OCI-LY7 (cell line): ENCODE measurements around the gene DHX38. TPM values are rescaled to one million over a fixed set of nuclear protein-coding genes. Genes with fewer than 3 reads are reported as not detected.

Source experiments
- BruUV-seq: library from RNA; stranded (reverse); fragments of 400-500 nt; replicated peaks from 2 replicates; lab custom pipeline; 2021; lab: Mats Ljungman, UMichigan
- CTCF ChIA-PET: fragments of 300-600 bp; sonication (Branson Sonifier 250); formaldehyde crosslinking; loops from one replicate; lab custom pipeline; 2022; ENCODE audit warnings: antibody characterized with exemption; ENCODE audit not compliant: unreplicated experiment; lab: Charles Lee
- POLR2A ChIA-PET: fragments of 300-600 bp; sonication (Branson Sonifier 250); formaldehyde crosslinking; loops from one replicate; lab custom pipeline; 2022; ENCODE audit warnings: antibody characterized with exemption; lab: Charles Lee
- DNase-seq: peaks from one replicate; pipeline ENCODE4 v3.0.0-alpha.2; 2015; ENCODE audit warnings: low spot score
- H2AFZ ChIP-seq: fragments of 200-600 bp; sonication (generic), shearing (Covaris generic); 2 replicates; pipeline ENCODE4 v1.6.1; 2014; ENCODE audit warnings: mild to moderate bottlenecking, antibody characterized with exemption, low read length, moderate library complexity
- H3K27ac ChIP-seq: fragments of 200-600 bp; sonication (generic); 2 replicates; pipeline ENCODE4 v1.5.1; 2014; ENCODE audit warnings: mixed run types, low read depth, mild to moderate bottlenecking, moderate library complexity, low read length, inconsistent platforms; ENCODE audit not compliant: poor library complexity, severe bottlenecking
- H3K36me3 ChIP-seq: fragments of 200-600 bp; sonication (generic); 2 replicates; pipeline ENCODE4 v1.6.1; 2014; ENCODE audit warnings: mild to moderate bottlenecking, antibody characterized with exemption, low read length, moderate library complexity, mixed read lengths; ENCODE audit not compliant: insufficient read depth
- H3K4me1 ChIP-seq: fragments of 200-600 bp; sonication (generic); 2 replicates; pipeline ENCODE4 v1.5.1; 2014; ENCODE audit warnings: mild to moderate bottlenecking, low read length; ENCODE audit not compliant: insufficient read depth, poor library complexity, severe bottlenecking
- H3K4me2 ChIP-seq: fragments of 200-600 bp; sonication (generic); 2 replicates; pipeline ENCODE4 v1.6.1; 2014; ENCODE audit warnings: mild to moderate bottlenecking, low read length
- H3K4me3 ChIP-seq: fragments of 200-600 bp; sonication (generic); 2 replicates; pipeline ENCODE4 v1.5.1; 2014; ENCODE audit warnings: mild to moderate bottlenecking, low read depth, low read length; ENCODE audit not compliant: poor library complexity, severe bottlenecking
- H3K79me2 ChIP-seq: fragments of 200-600 bp; sonication (generic); 2 replicates; pipeline ENCODE4 v1.6.1; 2016; ENCODE audit warnings: low read depth, mild to moderate bottlenecking, low read length, moderate library complexity, mixed read lengths; ENCODE audit not compliant: insufficient read depth
- H3K9me2 ChIP-seq: fragments of 200-600 bp; sonication (generic); 2 replicates; pipeline ENCODE4 v1.6.1; 2016; ENCODE audit warnings: mild to moderate bottlenecking, low read length, mixed read lengths; ENCODE audit not compliant: insufficient read depth
- H3K9me3 ChIP-seq: fragments of 200-600 bp; sonication (generic); 2 replicates; pipeline ENCODE4 v1.6.1; 2014; ENCODE audit warnings: mild to moderate bottlenecking, mixed run types, low read length, mixed read lengths
- H4K20me1 ChIP-seq: fragments of 200-600 bp; sonication (generic); 2 replicates; pipeline ENCODE4 v1.6.1; 2014; ENCODE audit warnings: mild to moderate bottlenecking, antibody characterized with exemption, low read length, moderate library complexity, mixed read lengths; ENCODE audit not compliant: insufficient read depth
- EZH2phosphoT487 ChIP-seq: fragments of 200-600 bp; sonication (generic); IDR thresholded peaks from 2 replicates; pipeline ENCODE4 v1.6.1; 2018; ENCODE audit warnings: low read depth, borderline replicate concordance, mild to moderate bottlenecking, mixed run types, antibody characterized with exemption, low read length, moderate library complexity, mixed read lengths
- intact Hi-C: fragments of 100-400 bp; cut with micrococcal nuclease; formaldehyde crosslinking; loops from one replicate; pipeline ENCODE4 v1.10.0; 2022; ENCODE audit not compliant: unreplicated experiment
- total RNA-seq, 2 experiments: library from RNA; depleted of rRNA in 1 of 2; stranded (reverse); fragments of >200 nt in 1 of 2; shearing (Covaris generic) in 1 of 2; gene quantifications; 2 replicates each; pipeline ENCODE4 v1.2.3, GENCODE V29; 2014 to 2022
- TF ChIP-seq, protein P1 (sequence below): fragments of 200-600 bp; sonication (generic); conservative IDR thresholded peaks from 2 replicates; pipeline ENCODE4 v1.5.1; 2014; ENCODE audit warnings: mild to moderate bottlenecking, antibody characterized with exemption, low read length, moderate library complexity, mixed read lengths

The DHX38 gene
- total RNA-seq, 2 experiments from 2014 or later, result 56.6 to 86.5 TPM

GRCh38 chr16:72162105-72162692 lies 68.6 kb downstream of the DHX38 start:
- no peak for DNase-seq
- Histone ChIP-seq H3K79me2 (no peaks in the 10 kb centered on the region), H3K27ac (no peak overlapping the region), H3K4me3 (no peak overlapping the region), H2AFZ (no peak overlapping the region), H3K9me2 (no peaks in the 10 kb centered on the region), H3K4me1 (no peaks in the 10 kb centered on the region), H4K20me1 (no peaks in the 10 kb centered on the region), H3K4me2 (no peak overlapping the region), H3K36me3 (no peaks in the 10 kb centered on the region), H3K9me3 (no peaks in the 10 kb centered on the region)
- no TSS peak for BruUV-seq
- intact Hi-C loops, result no loop called here
- ChIA-PET CTCF (no interaction called here), POLR2A (no interaction called here)
- TF ChIP-seq EZH2phosphoT487, result no peak
- TF ChIP-seq, protein P1, sequence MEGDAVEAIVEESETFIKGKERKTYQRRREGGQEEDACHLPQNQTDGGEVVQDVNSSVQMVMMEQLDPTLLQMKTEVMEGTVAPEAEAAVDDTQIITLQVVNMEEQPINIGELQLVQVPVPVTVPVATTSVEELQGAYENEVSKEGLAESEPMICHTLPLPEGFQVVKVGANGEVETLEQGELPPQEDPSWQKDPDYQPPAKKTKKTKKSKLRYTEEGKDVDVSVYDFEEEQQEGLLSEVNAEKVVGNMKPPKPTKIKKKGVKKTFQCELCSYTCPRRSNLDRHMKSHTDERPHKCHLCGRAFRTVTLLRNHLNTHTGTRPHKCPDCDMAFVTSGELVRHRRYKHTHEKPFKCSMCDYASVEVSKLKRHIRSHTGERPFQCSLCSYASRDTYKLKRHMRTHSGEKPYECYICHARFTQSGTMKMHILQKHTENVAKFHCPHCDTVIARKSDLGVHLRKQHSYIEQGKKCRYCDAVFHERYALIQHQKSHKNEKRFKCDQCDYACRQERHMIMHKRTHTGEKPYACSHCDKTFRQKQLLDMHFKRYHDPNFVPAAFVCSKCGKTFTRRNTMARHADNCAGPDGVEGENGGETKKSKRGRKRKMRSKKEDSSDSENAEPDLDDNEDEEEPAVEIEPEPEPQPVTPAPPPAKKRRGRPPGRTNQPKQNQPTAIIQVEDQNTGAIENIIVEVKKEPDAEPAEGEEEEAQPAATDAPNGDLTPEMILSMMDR, result no peak

Other genes starting within 250 kb of the DHX38 start
- gene ATXN1L, start 247.9 kb upstream of the DHX38 start, total RNA-seq (2014; rRNA removed; shearing (Covaris generic)), result 12.5 and 12.8 TPM in 2 replicates
- 19.5 and 19.9 TPM in 2 replicates for gene ATXN1L, start 247.9 kb upstream of the DHX38 start, total RNA-seq (2022)
- gene ZNF821, start 209.7 kb upstream of the DHX38 start, total RNA-seq (2014; rRNA removed; shearing (Covaris generic)), result 10.5 and 14.6 TPM in 2 replicates
- gene ZNF821, start 209.7 kb upstream of the DHX38 start, total RNA-seq (2022), result 17.8 and 20.1 TPM in 2 replicates
- 147 and 152 TPM in 2 replicates for gene IST1, start 198.3 kb upstream of the DHX38 start, total RNA-seq (2014; rRNA removed; shearing (Covaris generic))
- gene IST1, start 198.3 kb upstream of the DHX38 start, total RNA-seq (2022), result 200 and 201 TPM in 2 replicates
- 0.09 TPM in 1 of 2 replicates, not detected in the other for gene PKD1L3, start 93.4 kb upstream of the DHX38 start, total RNA-seq (2014; rRNA removed; shearing (Covaris generic))
- gene PKD1L3, start 93.4 kb upstream of the DHX38 start, total RNA-seq (2022), result not detected in 2 replicates
- 12.3 and 15.7 TPM in 2 replicates for gene DHODH, start 85.1 kb upstream of the DHX38 start, total RNA-seq (2014; rRNA removed; shearing (Covaris generic))
- gene DHODH, start 85.1 kb upstream of the DHX38 start, total RNA-seq (2022), result 16.6 and 20.9 TPM in 2 replicates
- gene HP, start 39.3 kb upstream of the DHX38 start, total RNA-seq (2014; rRNA removed; shearing (Covaris generic)), result not detected in 2 replicates
- gene HP, start 39.3 kb upstream of the DHX38 start, total RNA-seq (2022), result not detected in 2 replicates
- gene HPR, start 30.6 kb upstream of the DHX38 start, total RNA-seq (2014; rRNA removed; shearing (Covaris generic)), result not detected in 2 replicates
- gene HPR, start 30.6 kb upstream of the DHX38 start, total RNA-seq (2022), result not detected in 2 replicates
- 7.9 and 9.5 TPM in 2 replicates for gene TXNL4B, start 227 bp upstream of the DHX38 start, total RNA-seq (2014; rRNA removed; shearing (Covaris generic))
- gene TXNL4B, start 227 bp upstream of the DHX38 start, total RNA-seq (2022), result 14.5 and 16.4 TPM in 2 replicates
- gene PMFBP1, start 78.3 kb downstream of the DHX38 start, total RNA-seq (2014; rRNA removed; shearing (Covaris generic)), result 2.7 and 3.1 TPM in 2 replicates
- 2.0 and 4.9 TPM in 2 replicates for gene PMFBP1, start 78.3 kb downstream of the DHX38 start, total RNA-seq (2022)